ENCODE results near the gene CDH5. TPM values are rescaled to one million over a fixed set of nuclear protein-coding genes. Genes with fewer than 3 reads are reported as not detected.

Gene CDH5
- total RNA-seq, 1 donor from 2014 or later: 0.63 TPM

- H3K4me3 ChIP-seq (ENCODE audit: low read depth, low read length): no peak overlapping the region
- TF ChIP-seq CTCF (conservative IDR thresholded peaks at IDR 0.05; ENCODE audit: low read depth, low read length): no peak
- DNase-seq (ENCODE audit: low read depth): no peak
Observed at GRCh38 chr16:66374176-66374575, 7.7 kb downstream of the CDH5 start.

DNA sequence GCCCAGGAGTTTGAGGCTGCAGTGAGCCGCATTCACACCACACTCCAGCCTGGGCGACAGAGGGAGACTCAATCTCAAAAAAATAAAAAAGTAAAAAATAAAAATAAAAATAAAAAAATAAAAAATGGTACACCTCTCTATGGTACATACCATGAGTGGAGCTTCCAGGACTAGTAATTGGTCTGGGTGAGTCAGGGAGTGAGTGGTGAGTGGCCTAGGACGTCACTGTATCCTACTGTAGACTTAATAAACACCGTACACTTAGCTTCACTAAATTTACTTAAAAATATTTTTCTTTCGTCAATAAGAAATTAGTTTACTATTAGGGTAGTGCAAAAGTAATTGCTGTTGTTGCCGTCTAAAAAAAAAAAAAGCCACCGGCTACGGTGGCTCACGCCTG lies 9.0 kb downstream of the CDH5 start:
- no peak overlapping the region for H3K4me3 ChIP-seq (ENCODE audit: low read depth, low read length)
- no peak for TF ChIP-seq CTCF (conservative IDR thresholded peaks at IDR 0.05; ENCODE audit: low read depth, low read length)
- DNase-seq (ENCODE audit: low read depth): no peak

DNA sequence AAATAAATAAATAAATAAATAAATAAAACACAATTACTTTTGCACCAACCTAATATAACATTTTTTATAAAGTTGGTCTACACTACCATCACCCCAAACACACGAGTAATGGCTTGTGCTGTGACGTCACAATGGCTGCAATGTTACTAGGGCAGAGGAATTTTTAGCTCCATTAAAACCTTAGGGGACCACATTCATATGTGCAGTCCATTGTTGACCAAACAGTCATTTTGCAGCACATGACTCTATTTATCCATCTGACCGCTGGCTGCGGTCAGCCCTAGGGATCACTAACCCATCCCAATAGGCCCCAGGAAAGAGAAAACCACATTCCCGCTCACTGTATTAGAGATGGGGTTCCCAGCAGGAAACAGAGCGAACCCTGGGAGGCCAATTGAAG lies 9.6 kb downstream of the CDH5 start:
- no peak overlapping the region for H3K4me3 ChIP-seq (ENCODE audit: low read depth, low read length)
- no peak for DNase-seq (ENCODE audit: low read depth)
- no peak for TF ChIP-seq CTCF (conservative IDR thresholded peaks at IDR 0.05; ENCODE audit: low read depth, low read length)

GRCh38 chr16:66376577-66377305 lies 10.2 kb downstream of the CDH5 start:
- H3K4me3 ChIP-seq (ENCODE audit: low read depth, low read length): no peak overlapping the region
- DNase-seq (ENCODE audit: low read depth): no peak
- no peak for TF ChIP-seq CTCF (conservative IDR thresholded peaks at IDR 0.05; ENCODE audit: low read depth, low read length)

GRCh38 chr16:66377324-66377723 lies 10.8 kb downstream of the CDH5 start:
- TF ChIP-seq CTCF (conservative IDR thresholded peaks at IDR 0.05; ENCODE audit: low read depth, low read length): no peak
- no peak for DNase-seq (ENCODE audit: low read depth)
- no peak overlapping the region for H3K4me3 ChIP-seq (ENCODE audit: low read depth, low read length)

DNA sequence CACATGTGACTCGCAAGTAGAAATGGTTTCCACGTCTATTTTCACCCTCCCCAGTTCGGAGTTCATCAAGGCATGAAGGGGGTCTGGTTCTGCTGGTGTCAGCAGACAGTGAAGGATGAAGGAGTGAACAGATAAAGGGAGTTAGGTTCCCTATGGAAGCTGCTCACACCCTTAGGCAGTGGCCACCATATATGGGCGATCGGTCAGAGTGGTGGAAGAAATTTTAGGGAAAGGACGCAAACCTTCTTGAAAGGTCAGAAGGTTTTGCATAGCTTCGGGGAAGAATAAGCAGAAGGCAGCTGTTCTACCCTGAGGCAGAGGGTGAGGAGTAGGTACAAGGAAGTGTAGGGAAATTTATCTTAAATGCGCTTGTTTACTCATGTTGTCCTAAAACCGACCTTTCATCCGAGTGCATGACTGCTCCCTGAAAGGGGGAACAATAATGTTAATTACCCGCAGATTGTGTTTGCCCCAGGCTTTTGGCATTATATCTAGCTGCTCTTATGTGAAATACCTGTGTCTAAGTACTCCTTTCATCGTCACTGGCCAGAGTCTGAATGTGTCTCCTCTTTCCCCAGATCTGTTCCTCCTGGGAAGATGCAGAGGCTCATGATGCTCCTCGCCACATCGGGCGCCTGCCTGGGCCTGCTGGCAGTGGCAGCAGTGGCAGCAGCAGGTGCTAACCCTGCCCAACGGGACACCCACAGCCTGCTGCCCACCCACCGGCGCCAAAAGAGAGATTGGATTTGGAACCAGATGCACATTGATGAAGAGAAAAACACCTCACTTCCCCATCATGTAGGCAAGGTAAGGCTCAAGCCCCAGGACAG lies 12.5 kb downstream of the CDH5 start:
- no peak overlapping the region for H3K4me3 ChIP-seq (ENCODE audit: low read depth, low read length)
- TF ChIP-seq CTCF (conservative IDR thresholded peaks at IDR 0.05; ENCODE audit: low read depth, low read length): no peak
- no peak for DNase-seq (ENCODE audit: low read depth)

Data from epithelial cell of proximal tubule (primary cell).